OCI-LY3 (cell line): Measurements from ENCODE around the gene CDC14C.

Experiments
- EZH2phosphoT487 ChIP-seq: fragments of 200-600 bp; shearing (Covaris generic); IDR thresholded peaks from 2 replicates; pipeline ENCODE4 v1.6.1; 2018; ENCODE audit warnings: antibody characterized with exemption, mixed run types, low read depth
- TF ChIP-seq, protein P1 (sequence below): fragments of 200-600, 300-600 bp; sonication (generic); IDR thresholded peaks from 2 replicates; pipeline ENCODE4 v1.5.1; 2014; ENCODE audit warnings: antibody characterized with exemption, low read length, low read depth

GRCh38 chr7:48875045-48875916 is 49.1 kb upstream of the CDC14C start:
- TF ChIP-seq, protein P1, sequence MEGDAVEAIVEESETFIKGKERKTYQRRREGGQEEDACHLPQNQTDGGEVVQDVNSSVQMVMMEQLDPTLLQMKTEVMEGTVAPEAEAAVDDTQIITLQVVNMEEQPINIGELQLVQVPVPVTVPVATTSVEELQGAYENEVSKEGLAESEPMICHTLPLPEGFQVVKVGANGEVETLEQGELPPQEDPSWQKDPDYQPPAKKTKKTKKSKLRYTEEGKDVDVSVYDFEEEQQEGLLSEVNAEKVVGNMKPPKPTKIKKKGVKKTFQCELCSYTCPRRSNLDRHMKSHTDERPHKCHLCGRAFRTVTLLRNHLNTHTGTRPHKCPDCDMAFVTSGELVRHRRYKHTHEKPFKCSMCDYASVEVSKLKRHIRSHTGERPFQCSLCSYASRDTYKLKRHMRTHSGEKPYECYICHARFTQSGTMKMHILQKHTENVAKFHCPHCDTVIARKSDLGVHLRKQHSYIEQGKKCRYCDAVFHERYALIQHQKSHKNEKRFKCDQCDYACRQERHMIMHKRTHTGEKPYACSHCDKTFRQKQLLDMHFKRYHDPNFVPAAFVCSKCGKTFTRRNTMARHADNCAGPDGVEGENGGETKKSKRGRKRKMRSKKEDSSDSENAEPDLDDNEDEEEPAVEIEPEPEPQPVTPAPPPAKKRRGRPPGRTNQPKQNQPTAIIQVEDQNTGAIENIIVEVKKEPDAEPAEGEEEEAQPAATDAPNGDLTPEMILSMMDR, result peak; percentile 66
- no peak for TF ChIP-seq EZH2phosphoT487
